Measurements from ENCODE around the gene LSM12.

The LSM12 gene

DNA sequence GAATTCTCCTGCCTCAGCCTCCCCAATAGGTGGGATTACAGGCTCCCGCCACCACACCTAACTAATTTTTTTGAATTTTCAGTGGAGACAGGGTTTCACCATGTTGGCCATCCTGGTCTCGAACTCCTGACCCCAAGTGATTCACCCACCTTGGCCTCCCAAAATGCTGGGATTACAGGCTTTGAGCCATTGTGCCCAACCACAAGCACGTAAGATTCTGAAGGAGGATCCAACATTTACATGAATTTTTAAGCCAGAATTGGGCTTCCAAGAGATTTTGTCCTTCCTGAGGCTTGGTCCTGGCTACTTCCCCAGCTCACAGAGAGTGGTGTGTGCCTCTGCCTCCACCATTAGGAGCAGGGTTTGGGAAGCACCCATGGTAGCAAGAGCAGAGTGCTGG is 15.2 kb upstream of the LSM12 start:
- no peak for DNase-seq (ENCODE audit: low read depth)
- no peak overlapping the region for H3K4me3 ChIP-seq (ENCODE audit: low read length)

DNA sequence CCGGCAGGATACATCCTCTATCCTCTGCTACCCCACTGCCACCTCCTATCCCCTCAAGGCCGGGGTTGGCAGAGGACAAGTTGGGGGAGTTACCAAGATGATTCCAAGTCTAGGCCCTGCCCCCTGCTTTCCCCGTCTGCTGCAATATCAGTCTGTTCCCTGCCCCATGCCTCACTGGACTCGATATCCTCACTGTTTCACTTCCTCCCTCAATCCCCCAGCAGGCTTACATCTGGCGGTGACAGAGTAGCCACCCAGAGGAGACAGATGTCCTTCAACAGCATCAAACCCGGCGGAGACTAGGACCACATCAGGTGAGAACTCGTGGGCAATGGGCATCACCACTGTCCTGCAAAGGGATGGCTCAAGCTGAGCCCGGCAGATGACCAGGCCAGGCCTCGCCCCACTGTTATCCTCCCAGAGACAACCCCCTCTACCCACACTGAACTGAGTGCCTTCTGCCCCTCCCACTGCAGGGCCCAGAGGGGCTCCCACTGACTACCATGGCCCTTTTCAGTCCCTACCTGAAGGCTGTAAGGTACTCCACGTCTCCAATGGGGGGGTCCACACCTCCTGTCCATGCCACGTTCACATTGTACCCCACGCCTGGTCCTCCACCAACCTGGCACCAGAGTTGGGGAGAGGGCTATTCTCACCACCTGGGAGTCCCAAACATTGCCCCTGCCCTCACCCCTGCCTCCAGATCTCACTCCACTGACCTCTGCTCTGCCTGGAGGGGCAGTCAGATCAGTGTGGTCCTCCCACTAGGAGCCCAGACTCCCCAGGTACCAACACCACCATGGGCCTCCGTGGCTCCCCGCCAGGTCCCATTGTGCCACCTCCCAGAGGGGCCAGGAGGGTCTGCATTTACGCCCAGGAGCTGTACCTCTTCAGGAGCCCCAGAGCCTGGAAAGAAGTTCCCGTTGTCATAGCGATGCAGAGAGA is 13.7 kb upstream of the LSM12 start:
- TF ChIP-seq, protein P1, sequence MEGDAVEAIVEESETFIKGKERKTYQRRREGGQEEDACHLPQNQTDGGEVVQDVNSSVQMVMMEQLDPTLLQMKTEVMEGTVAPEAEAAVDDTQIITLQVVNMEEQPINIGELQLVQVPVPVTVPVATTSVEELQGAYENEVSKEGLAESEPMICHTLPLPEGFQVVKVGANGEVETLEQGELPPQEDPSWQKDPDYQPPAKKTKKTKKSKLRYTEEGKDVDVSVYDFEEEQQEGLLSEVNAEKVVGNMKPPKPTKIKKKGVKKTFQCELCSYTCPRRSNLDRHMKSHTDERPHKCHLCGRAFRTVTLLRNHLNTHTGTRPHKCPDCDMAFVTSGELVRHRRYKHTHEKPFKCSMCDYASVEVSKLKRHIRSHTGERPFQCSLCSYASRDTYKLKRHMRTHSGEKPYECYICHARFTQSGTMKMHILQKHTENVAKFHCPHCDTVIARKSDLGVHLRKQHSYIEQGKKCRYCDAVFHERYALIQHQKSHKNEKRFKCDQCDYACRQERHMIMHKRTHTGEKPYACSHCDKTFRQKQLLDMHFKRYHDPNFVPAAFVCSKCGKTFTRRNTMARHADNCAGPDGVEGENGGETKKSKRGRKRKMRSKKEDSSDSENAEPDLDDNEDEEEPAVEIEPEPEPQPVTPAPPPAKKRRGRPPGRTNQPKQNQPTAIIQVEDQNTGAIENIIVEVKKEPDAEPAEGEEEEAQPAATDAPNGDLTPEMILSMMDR (conservative IDR thresholded peaks at IDR 0.05; ENCODE audit: low read depth, low read length) = no peak
- no peak for DNase-seq (ENCODE audit: low read depth)
- H3K4me3 ChIP-seq (ENCODE audit: low read length) = no peak overlapping the region

More for the DNA sequence above, 15.2 kb upstream of the LSM12 start:
- TF ChIP-seq, protein P1 (conservative IDR thresholded peaks at IDR 0.05; ENCODE audit: low read depth, low read length) = no peak

GRCh38 chr17:44078412-44078811 is 11.9 kb upstream of the LSM12 start:
- TF ChIP-seq, protein P1 (conservative IDR thresholded peaks at IDR 0.05; ENCODE audit: low read depth, low read length) = no peak

DNA sequence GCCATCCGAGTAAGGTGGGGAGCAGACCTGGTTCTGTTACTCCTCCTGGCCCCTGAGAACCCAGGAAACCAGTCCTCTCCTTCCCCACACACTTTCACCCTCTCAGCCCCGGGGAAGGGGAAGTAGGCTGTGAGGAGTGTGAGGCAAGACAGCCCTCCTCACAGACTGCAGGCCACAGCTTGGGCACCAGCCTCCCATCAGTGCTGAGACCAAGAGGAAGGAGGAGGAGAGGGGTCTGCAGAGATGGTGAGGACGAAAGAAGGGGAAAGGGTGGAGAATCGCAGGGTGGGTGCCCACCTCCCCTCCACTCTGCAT is 11.1 kb upstream of the LSM12 start:
- DNase-seq (ENCODE audit: low read depth) = no peak
- H3K4me3 ChIP-seq (ENCODE audit: low read length) = no peak overlapping the region
- TF ChIP-seq, protein P1 (conservative IDR thresholded peaks at IDR 0.05; ENCODE audit: low read depth, low read length) = no peak

More at GRCh38 chr17:44078412-44078811, 11.9 kb upstream of the LSM12 start:
- no peak overlapping the region for H3K4me3 ChIP-seq (ENCODE audit: low read length)
- DNase-seq (ENCODE audit: low read depth) = no peak

GRCh38 chr17:44076716-44077594 is 10.5 kb upstream of the LSM12 start:
- TF ChIP-seq, protein P1 (conservative IDR thresholded peaks at IDR 0.05; ENCODE audit: low read depth, low read length) = no peak
- no peak for DNase-seq (ENCODE audit: low read depth)
- H3K4me3 ChIP-seq (ENCODE audit: low read length) = no peak overlapping the region

DNA sequence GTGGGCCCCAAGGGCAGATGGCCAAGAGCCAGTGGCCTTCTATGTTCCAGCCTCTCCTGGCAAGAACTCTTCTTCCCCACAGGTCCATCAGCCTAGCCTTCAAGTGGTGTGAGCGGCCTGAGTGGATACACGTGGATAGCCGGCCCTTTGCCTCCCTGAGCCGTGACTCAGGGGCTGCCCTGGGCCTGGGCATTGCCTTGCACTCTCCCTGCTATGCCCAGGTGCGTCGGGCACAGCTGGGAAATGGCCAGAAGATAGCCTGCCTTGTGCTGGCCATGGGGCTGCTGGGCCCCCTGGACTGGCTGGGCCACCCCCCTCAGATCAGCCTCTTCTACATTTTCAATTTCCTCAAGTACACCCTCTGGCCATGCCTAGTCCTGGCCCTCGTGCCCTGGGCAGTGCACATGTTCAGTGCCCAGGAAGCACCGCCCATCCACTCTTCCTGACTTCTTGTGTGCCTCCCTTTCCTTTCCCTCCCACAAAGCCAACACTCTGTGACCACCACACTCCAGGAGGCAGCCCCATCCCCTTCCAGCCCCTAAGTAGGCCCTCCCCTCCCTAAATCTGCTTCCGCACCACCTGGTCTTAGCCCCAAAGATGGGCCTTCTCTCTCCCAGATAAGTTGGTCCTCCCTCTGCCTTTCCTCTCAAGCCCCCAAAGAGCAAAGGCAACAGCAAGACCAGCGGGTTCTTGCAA is 9.3 kb upstream of the LSM12 start:
- TF ChIP-seq, protein P1 (conservative IDR thresholded peaks at IDR 0.05; ENCODE audit: low read depth, low read length) = no peak
- DNase-seq (ENCODE audit: low read depth) = no peak
- H3K4me3 ChIP-seq (ENCODE audit: low read length) = no peak overlapping the region
